Mesenchymal stem cell (in vitro differentiated cells and primary cell): ENCODE data around the gene FCAR.

Source experiments
- DNase-seq: peaks from one replicate; pipeline ENCODE4 v3.0.0-alpha.2; 2013
- H2AFZ ChIP-seq: one replicate; pipeline ENCODE4 v1.6.1; 2013; ENCODE audit warnings: low read depth, mild to moderate bottlenecking, control low read depth, inconsistent platforms, low read length, moderate library complexity
- H2AK5ac ChIP-seq: 2 replicates; pipeline ENCODE4 v1.6.1; 2013; ENCODE audit warnings: low read length, moderate library complexity, mild to moderate bottlenecking, inconsistent platforms; ENCODE audit not compliant: severe bottlenecking
- H2BK120ac ChIP-seq: one replicate; pipeline ENCODE4 v1.6.1; 2013; ENCODE audit warnings: low read depth, mild to moderate bottlenecking, inconsistent platforms, low read length, moderate library complexity
- H2BK12ac ChIP-seq, 2 experiments: one replicate each; pipeline ENCODE4 v1.6.1; 2013; ENCODE audit warnings: inconsistent platforms in 2 of 2, low read length in 2 of 2, mild to moderate bottlenecking in 2 of 2, moderate library complexity in 2 of 2, control low read depth in 1 of 2
- H2BK15ac ChIP-seq: one replicate; pipeline ENCODE4 v1.6.1; 2013; ENCODE audit warnings: mild to moderate bottlenecking, low read depth, inconsistent platforms; ENCODE audit not compliant: poor library complexity, severe bottlenecking
- H2BK5ac ChIP-seq: 2 replicates; pipeline ENCODE4 v1.6.1; 2013; ENCODE audit warnings: low read depth, mild to moderate bottlenecking, low read length, control low read depth, inconsistent platforms; ENCODE audit not compliant: poor library complexity, severe bottlenecking
- H3K14ac ChIP-seq, 2 experiments: one replicate each; pipeline ENCODE4 v1.6.1; 2013; ENCODE audit warnings: inconsistent platforms in 2 of 2, low read length in 2 of 2, control low read depth in 1 of 2, mild to moderate bottlenecking in 1 of 2, moderate library complexity in 1 of 2
- H3K18ac ChIP-seq, 2 experiments: one replicate each; pipeline ENCODE4 v1.6.1; 2013; ENCODE audit warnings: inconsistent platforms in 2 of 2, low read length in 2 of 2, control low read depth in 1 of 2, low read depth in 1 of 2, mild to moderate bottlenecking in 1 of 2
- H3K23ac ChIP-seq, 2 experiments: one replicate each; pipeline ENCODE4 v1.6.1; 2013; ENCODE audit warnings: inconsistent platforms in 2 of 2, low read length in 2 of 2, mild to moderate bottlenecking in 2 of 2, moderate library complexity in 2 of 2, control low read depth in 1 of 2
- H3K27ac ChIP-seq: 2 replicates; pipeline ENCODE4 v1.5.1; 2013; ENCODE audit warnings: mild to moderate bottlenecking, moderate library complexity, low read length, control low read depth, inconsistent platforms; ENCODE audit not compliant: poor library complexity, severe bottlenecking
- H3K27me3 ChIP-seq, 2 experiments: 2 replicates each; pipeline versions ENCODE4 v1.6.1 to v1.7.0; 2013; ENCODE audit warnings: low read length in 2 of 2, mild to moderate bottlenecking in 2 of 2, moderate library complexity in 2 of 2, control low read depth in 1 of 2, inconsistent platforms in 1 of 2; ENCODE audit not compliant: control insufficient read depth in 1 of 2, insufficient read depth in 1 of 2
- H3K36me3 ChIP-seq, 2 experiments: 2 replicates each; pipeline versions ENCODE4 v1.6.1 to v1.7.0; 2013; ENCODE audit warnings: low read length in 2 of 2, control low read depth in 1 of 2, inconsistent platforms in 1 of 2, low read depth in 1 of 2, mild to moderate bottlenecking in 1 of 2; ENCODE audit not compliant: insufficient read depth in 2 of 2, control insufficient read depth in 1 of 2
- H3K4ac ChIP-seq, 2 experiments: one replicate each; pipeline ENCODE4 v1.6.1; 2013; ENCODE audit warnings: inconsistent platforms in 2 of 2, low read length in 2 of 2, mild to moderate bottlenecking in 2 of 2, moderate library complexity in 2 of 2, control low read depth in 1 of 2, low read depth in 1 of 2
- H3K4me1 ChIP-seq: 2 replicates; pipeline ENCODE4 v1.6.1; 2013; ENCODE audit warnings: low read depth, low read length, control low read depth; ENCODE audit not compliant: control insufficient read depth, insufficient read depth
- H3K4me2 ChIP-seq: 2 replicates; pipeline ENCODE4 v1.6.1; 2013; ENCODE audit warnings: low read length, mild to moderate bottlenecking, inconsistent platforms; ENCODE audit not compliant: poor library complexity, severe bottlenecking
- H3K4me3 ChIP-seq, 2 experiments: 2 replicates each; pipeline versions ENCODE4 v1.5.1 to v1.7.0; 2013; ENCODE audit warnings: low read length in 2 of 2, mild to moderate bottlenecking in 2 of 2, control low read depth in 1 of 2, low read depth in 1 of 2; ENCODE audit not compliant: insufficient read depth in 1 of 2
- H3K79me1 ChIP-seq: replicated peaks from 2 replicates; pipeline ENCODE4 v1.6.1; 2013; ENCODE audit warnings: mild to moderate bottlenecking, control low read depth, low read length, inconsistent platforms; ENCODE audit not compliant: poor library complexity, severe bottlenecking
- H3K9ac ChIP-seq: 2 replicates; pipeline ENCODE4 v1.7.0; 2013; ENCODE audit warnings: mild to moderate bottlenecking, low read length, moderate library complexity
- H3K9me3 ChIP-seq: 2 replicates; pipeline ENCODE4 v1.7.0; 2013; ENCODE audit warnings: mild to moderate bottlenecking, low read length; ENCODE audit not compliant: control insufficient read depth
- H4K8ac ChIP-seq: one replicate; pipeline ENCODE4 v1.6.1; 2013; ENCODE audit warnings: inconsistent platforms, mild to moderate bottlenecking, low read length, moderate library complexity
- H4K91ac ChIP-seq: one replicate; pipeline ENCODE4 v1.6.1; 2013; ENCODE audit warnings: mild to moderate bottlenecking, low read length, inconsistent platforms
- WGBS: methylation state at CpG from one replicate; pipeline ENCODE4 v1.1.7; 2013; ENCODE audit warnings: mixed read lengths; 5-methylcytosine and 5-hydroxymethylcytosine counted together

Gene FCAR

GRCh38 chr19:54883228-54883627 lies 9.2 kb downstream of the FCAR start:
- H4K8ac ChIP-seq = no peak overlapping the region
- H2BK120ac ChIP-seq = no peak overlapping the region
- no peak overlapping the region for H3K14ac ChIP-seq
- no peak overlapping the region for H2AFZ ChIP-seq
- DNase-seq = no peak
- H3K27ac ChIP-seq = no peak overlapping the region
- H3K4ac ChIP-seq = no peak overlapping the region
- no peaks in the 10 kb centered on the region for H3K79me1 ChIP-seq
- H3K36me3 ChIP-seq = no peaks in the 10 kb centered on the region
- H3K18ac ChIP-seq = no peak overlapping the region
- H3K27me3 ChIP-seq = no peaks in the 10 kb centered on the region
- H3K9me3 ChIP-seq = no peaks in the 10 kb centered on the region
- H2AK5ac ChIP-seq = no peak overlapping the region
- H2BK15ac ChIP-seq = no peak overlapping the region
- H3K9ac ChIP-seq = no peak overlapping the region
- H3K4me1 ChIP-seq = no peaks in the 10 kb centered on the region
- H2BK12ac ChIP-seq = no peak overlapping the region
- WGBS = 74% methylated on average over 9 of the region's 9 CpGs
- no peak overlapping the region for H3K4me2 ChIP-seq
- no peak overlapping the region for H3K4me3 ChIP-seq
- H3K23ac ChIP-seq = no peak overlapping the region
- no peak overlapping the region for H4K91ac ChIP-seq
- no peak overlapping the region for H2BK5ac ChIP-seq

- no peak overlapping the region for H2BK15ac ChIP-seq
- H3K14ac ChIP-seq = no peak overlapping the region
- H2AK5ac ChIP-seq = no peak overlapping the region
- H3K23ac ChIP-seq = no peak overlapping the region
- no peak overlapping the region for H2BK12ac ChIP-seq
- H3K4me2 ChIP-seq = no peak overlapping the region
- no peak overlapping the region for H3K18ac ChIP-seq
- H3K4ac ChIP-seq = no peak overlapping the region
- WGBS = 92% methylated on average over 9 of the region's 10 CpGs
- no peak overlapping the region for H3K27ac ChIP-seq
- DNase-seq = no peak
- no peak overlapping the region for H3K9ac ChIP-seq
- no peaks in the 10 kb centered on the region for H3K9me3 ChIP-seq
- H3K36me3 ChIP-seq = no peaks in the 10 kb centered on the region
- no peaks in the 10 kb centered on the region for H3K27me3 ChIP-seq
- H3K79me1 ChIP-seq = no peaks in the 10 kb centered on the region
- H3K4me3 ChIP-seq = no peak overlapping the region
- no peak overlapping the region for H4K91ac ChIP-seq
- no peak overlapping the region for H2BK120ac ChIP-seq
- H4K8ac ChIP-seq = no peak overlapping the region
- peak overlapping the region; percentile 4 for H2AFZ ChIP-seq
- H2BK5ac ChIP-seq = no peak overlapping the region
- H3K4me1 ChIP-seq = no peaks in the 10 kb centered on the region
Measured at GRCh38 chr19:54888239-54888638, 14.2 kb downstream of the FCAR start.

GRCh38 chr19:54889566-54889965 lies 15.5 kb downstream of the FCAR start:
- Histone ChIP-seq H3K9ac (no peak overlapping the region), H3K4me1 (no peaks in the 10 kb centered on the region), H3K27me3 (no peaks in the 10 kb centered on the region), H3K14ac (no peak overlapping the region), H3K27ac (no peak overlapping the region), H3K23ac (no peak overlapping the region), H3K9me3 (no peaks in the 10 kb centered on the region), H2AK5ac (no peak overlapping the region), H3K18ac (no peak overlapping the region), H3K4me2 (no peak overlapping the region), H3K79me1 (no peaks in the 10 kb centered on the region), H2BK15ac (no peak overlapping the region), H3K36me3 (no peaks in the 10 kb centered on the region), H2BK12ac (no peak overlapping the region), H2AFZ (no peak overlapping the region), H4K8ac (no peak overlapping the region), H3K4ac (no peak overlapping the region), H2BK120ac (no peak overlapping the region), H4K91ac (no peak overlapping the region), H2BK5ac (no peak overlapping the region), H3K4me3 (no peak overlapping the region)
- WGBS = 80% methylated on average over 11 of the region's 11 CpGs
- no peak for DNase-seq

GRCh38 chr19:54893406-54893805 lies 19.4 kb downstream of the FCAR start:
- H4K8ac ChIP-seq = no peak overlapping the region
- no peaks in the 10 kb centered on the region for H3K79me1 ChIP-seq
- no peak overlapping the region for H3K27ac ChIP-seq
- H3K4me3 ChIP-seq = no peak overlapping the region
- no peak overlapping the region for H3K4me2 ChIP-seq
- H3K14ac ChIP-seq = no peak overlapping the region
- H2BK120ac ChIP-seq = no peak overlapping the region
- H2AK5ac ChIP-seq = no peak overlapping the region
- no peak overlapping the region for H3K4ac ChIP-seq
- H3K9ac ChIP-seq = no peak overlapping the region
- no peak for DNase-seq
- H3K9me3 ChIP-seq = no peaks in the 10 kb centered on the region
- no peak overlapping the region for H2BK5ac ChIP-seq
- no peak overlapping the region for H3K23ac ChIP-seq
- H3K18ac ChIP-seq = no peak overlapping the region
- 33% methylated on average over 6 of the region's 7 CpGs for WGBS
- H3K4me1 ChIP-seq = no peaks in the 10 kb centered on the region
- H3K27me3 ChIP-seq = no peaks in the 10 kb centered on the region
- no peaks in the 10 kb centered on the region for H3K36me3 ChIP-seq
- H2BK12ac ChIP-seq = no peak overlapping the region
- no peak overlapping the region for H2AFZ ChIP-seq
- H4K91ac ChIP-seq = no peak overlapping the region
- H2BK15ac ChIP-seq = no peak overlapping the region
